Chondrocyte (in vitro differentiated cells): Measurements from ENCODE around the gene RAP1GAP2. TPM values are rescaled to one million over a fixed set of nuclear protein-coding genes. Genes with fewer than 3 reads are reported as not detected.
A peak's percentile ranks its signal among the peaks of the same experiment; 100 is the strongest.
"Not testable (repeated sequence)": the region's sequence is repeated elsewhere in the genome, so short reads cannot be mapped to it uniquely, and the experiment has no call there.

Source experiments
- DNase-seq: peaks from one replicate; pipeline ENCODE4 v3.0.0; 2021; ENCODE audit warnings: mixed read lengths, low spot score
- H3K27ac Mint-ChIP-seq: one replicate; pipeline ENCODE4 v1.8.0; 2021; ENCODE audit warnings: mild to moderate bottlenecking, moderate library complexity, mixed read lengths; ENCODE audit not compliant: unreplicated experiment
- H3K27me3 Mint-ChIP-seq: 2 replicates; pipeline ENCODE4 v1.8.0; 2021; ENCODE audit warnings: low read depth, mixed read lengths
- H3K36me3 Mint-ChIP-seq: 2 replicates; pipeline ENCODE4 v1.8.0; 2021; ENCODE audit warnings: low read depth, mixed read lengths
- H3K4me1 Mint-ChIP-seq: 2 replicates; pipeline ENCODE4 v1.8.0; 2021; ENCODE audit warnings: low read depth, mild to moderate bottlenecking, mixed read lengths
- H3K4me3 Mint-ChIP-seq: one replicate; pipeline ENCODE4 v1.8.0; 2021; ENCODE audit warnings: mild to moderate bottlenecking, moderate library complexity, mixed read lengths; ENCODE audit not compliant: unreplicated experiment
- H3K9me3 Mint-ChIP-seq: 2 replicates; pipeline ENCODE4 v1.8.0; 2021; ENCODE audit warnings: low read depth, mixed read lengths
- CTCF ChIP-seq: fragments of 200-600 bp; sonication (generic); IDR thresholded peaks from 2 replicates; pipeline ENCODE4 v1.5.0; 2021; ENCODE audit warnings: antibody characterized with exemption, mild to moderate bottlenecking, moderate library complexity
- total RNA-seq: library from RNA; stranded (reverse); gene quantifications from 3 replicates; pipeline ENCODE4 v1.2.1, GENCODE V29; 2021

The RAP1GAP2 gene
- total RNA-seq, 1 donor from 2014 or later: 3.4 TPM

GRCh38 chr17:2777242-2777867 lies 18.9 kb upstream of the RAP1GAP2 start:
- Mint-ChIP-seq H3K4me3 (peak overlapping the region; percentile 65), H3K36me3 (no peaks in the 10 kb centered on the region), H3K4me1 (peaks cover 4% of the 10 kb centered on the region), H3K27me3 (peaks cover 56% of the 10 kb centered on the region), H3K27ac (no peak overlapping the region), H3K9me3 (no peaks in the 10 kb centered on the region)
- TF ChIP-seq CTCF: no peak
- no peak for DNase-seq

DNA sequence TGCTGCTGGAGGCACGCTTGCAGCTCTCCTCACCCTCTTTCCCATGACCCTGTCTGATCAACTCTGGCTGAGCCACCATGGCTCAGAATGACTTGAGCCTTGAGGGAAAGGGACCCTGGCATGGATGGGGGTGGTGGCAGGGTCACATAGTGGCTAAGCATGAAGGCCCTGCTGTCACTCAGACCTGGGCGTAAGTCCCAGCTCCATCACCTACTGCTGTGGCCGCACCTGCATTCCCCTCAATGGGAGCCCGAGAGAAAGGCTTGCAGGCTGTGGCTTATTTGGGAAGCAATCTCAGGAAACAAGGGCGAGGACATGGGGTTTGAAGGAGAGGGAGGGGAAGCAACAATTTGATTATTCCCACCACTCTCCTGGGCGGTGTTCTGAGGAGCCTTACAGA lies 17.7 kb upstream of the RAP1GAP2 start:
- Mint-ChIP-seq H3K27me3 (peaks cover 47% of the 10 kb centered on the region), H3K27ac (no peak overlapping the region), H3K9me3 (no peaks in the 10 kb centered on the region), H3K4me3 (no peak overlapping the region), H3K4me1 (peaks cover 4% of the 10 kb centered on the region), H3K36me3 (no peaks in the 10 kb centered on the region)
- TF ChIP-seq CTCF: no peak
- no peak for DNase-seq

DNA sequence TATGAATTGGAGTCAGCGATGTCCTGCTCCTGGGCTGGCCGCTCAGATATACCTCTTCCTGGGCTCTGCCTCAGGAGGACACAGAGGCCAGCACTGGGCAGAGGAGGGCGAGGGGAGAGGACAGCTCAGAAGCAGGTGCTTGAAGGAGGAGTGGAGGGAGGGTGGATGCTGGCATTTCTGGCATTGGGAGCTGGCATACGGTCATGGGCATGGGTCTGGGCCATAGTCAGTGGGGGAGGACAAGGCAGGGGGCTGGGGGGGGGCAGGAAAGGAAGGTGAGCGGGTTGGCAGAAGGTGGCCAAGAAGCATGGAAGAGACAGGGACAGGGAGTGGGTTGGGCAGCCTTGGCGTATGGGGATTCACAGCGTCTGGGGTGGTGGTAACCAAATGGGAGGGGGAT lies 16.7 kb upstream of the RAP1GAP2 start:
- DNase-seq: no peak
- peaks cover 42% of the 10 kb centered on the region for H3K27me3 Mint-ChIP-seq

DNA sequence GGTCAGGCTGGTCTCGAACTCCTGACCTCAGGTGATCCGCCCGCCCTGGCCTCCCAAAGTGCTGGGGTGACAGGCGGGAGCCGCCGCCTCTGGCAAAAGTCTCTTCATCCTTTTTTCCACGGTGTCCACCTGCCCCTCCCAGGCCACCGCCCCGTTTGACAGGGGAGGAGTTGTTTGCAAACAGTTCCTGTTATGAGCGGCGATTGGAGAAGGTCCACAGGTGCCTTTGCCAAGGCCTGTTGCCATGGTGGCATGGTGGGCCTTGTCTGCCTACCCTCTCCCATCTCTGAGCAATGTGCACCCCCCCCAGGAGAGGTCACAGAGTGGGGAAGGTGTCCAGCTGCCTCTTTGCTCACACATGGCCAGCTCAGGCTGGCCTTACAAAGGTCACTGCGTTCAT lies 16.0 kb upstream of the RAP1GAP2 start:
- peaks cover 4% of the 10 kb centered on the region for H3K4me1 Mint-ChIP-seq
- H3K9me3 Mint-ChIP-seq: peaks cover 2% of the 10 kb centered on the region
- no peak overlapping the region for H3K27ac Mint-ChIP-seq
- peaks cover 35% of the 10 kb centered on the region for H3K27me3 Mint-ChIP-seq
- TF ChIP-seq CTCF: no peak
- DNase-seq: no peak
- no peak overlapping the region for H3K4me3 Mint-ChIP-seq
- H3K36me3 Mint-ChIP-seq: no peaks in the 10 kb centered on the region

More for the DNA sequence above, 16.7 kb upstream of the RAP1GAP2 start:
- no peaks in the 10 kb centered on the region for H3K36me3 Mint-ChIP-seq
- H3K4me1 Mint-ChIP-seq: peaks cover 4% of the 10 kb centered on the region
- H3K9me3 Mint-ChIP-seq: peaks cover 2% of the 10 kb centered on the region
- H3K4me3 Mint-ChIP-seq: no peak overlapping the region
- TF ChIP-seq CTCF: no peak
- no peak overlapping the region for H3K27ac Mint-ChIP-seq

DNA sequence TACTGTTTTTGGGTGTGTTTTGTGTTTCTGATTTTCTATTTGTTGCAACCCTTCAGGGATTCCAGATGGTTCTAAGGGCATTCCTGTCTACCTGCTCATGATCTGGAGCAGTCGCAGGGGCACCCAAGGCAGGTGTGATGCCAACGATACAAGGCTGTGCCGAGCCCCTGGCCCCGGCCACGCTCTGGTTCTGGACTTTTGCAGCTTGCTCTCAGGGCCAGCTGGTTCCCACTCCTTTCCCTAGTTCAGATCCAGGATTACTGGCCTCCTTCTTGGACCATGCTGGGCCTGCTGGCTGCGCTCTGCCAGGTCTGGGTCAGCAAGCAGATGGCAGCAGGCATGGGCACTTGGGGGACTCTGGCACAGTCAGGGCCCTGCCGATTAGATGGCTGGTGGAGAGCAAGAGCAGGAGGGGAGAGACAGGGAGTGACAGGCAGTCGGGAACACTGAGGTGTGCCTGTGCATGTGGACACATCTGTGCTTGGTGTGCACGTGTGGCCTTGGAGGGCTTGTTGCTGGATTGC lies 15.2 kb upstream of the RAP1GAP2 start:
- no peak for TF ChIP-seq CTCF
- H3K27me3 Mint-ChIP-seq: peaks cover 27% of the 10 kb centered on the region
- H3K36me3 Mint-ChIP-seq: no peaks in the 10 kb centered on the region
- H3K9me3 Mint-ChIP-seq: peaks cover 2% of the 10 kb centered on the region
- no peak overlapping the region for H3K4me3 Mint-ChIP-seq
- no peak for DNase-seq
- peaks cover 4% of the 10 kb centered on the region for H3K4me1 Mint-ChIP-seq
- H3K27ac Mint-ChIP-seq: no peak overlapping the region

GRCh38 chr17:2781598-2781997 lies 14.6 kb upstream of the RAP1GAP2 start:
- peaks cover 26% of the 10 kb centered on the region for H3K27me3 Mint-ChIP-seq
- not testable (repeated sequence) for H3K27ac Mint-ChIP-seq, DNase-seq, H3K4me1 Mint-ChIP-seq, H3K9me3 Mint-ChIP-seq, H3K36me3 Mint-ChIP-seq, H3K4me3 Mint-ChIP-seq
